Ishikawa (cell line): ENCODE results near the gene ARX.

Experiments
- EP300 ChIP-seq: IDR thresholded peaks from 2 replicates; pipeline ENCODE4 v1.6.1; 2012; ENCODE audit warnings: borderline replicate concordance
- MAX ChIP-seq: IDR thresholded peaks from 2 replicates; pipeline ENCODE4 v1.6.1; 2012
- REST ChIP-seq: IDR thresholded peaks from 2 replicates; pipeline ENCODE4 v1.6.1; 2012; ENCODE audit warnings: low read depth, mild to moderate bottlenecking
- TAF1 ChIP-seq: IDR thresholded peaks from 2 replicates; pipeline ENCODE4 v1.6.1; 2012; ENCODE audit warnings: low read depth, mild to moderate bottlenecking
- ZBTB7A ChIP-seq: IDR thresholded peaks from 2 replicates; pipeline ENCODE4 v1.6.1; 2012; ENCODE audit warnings: low read depth

DNA sequence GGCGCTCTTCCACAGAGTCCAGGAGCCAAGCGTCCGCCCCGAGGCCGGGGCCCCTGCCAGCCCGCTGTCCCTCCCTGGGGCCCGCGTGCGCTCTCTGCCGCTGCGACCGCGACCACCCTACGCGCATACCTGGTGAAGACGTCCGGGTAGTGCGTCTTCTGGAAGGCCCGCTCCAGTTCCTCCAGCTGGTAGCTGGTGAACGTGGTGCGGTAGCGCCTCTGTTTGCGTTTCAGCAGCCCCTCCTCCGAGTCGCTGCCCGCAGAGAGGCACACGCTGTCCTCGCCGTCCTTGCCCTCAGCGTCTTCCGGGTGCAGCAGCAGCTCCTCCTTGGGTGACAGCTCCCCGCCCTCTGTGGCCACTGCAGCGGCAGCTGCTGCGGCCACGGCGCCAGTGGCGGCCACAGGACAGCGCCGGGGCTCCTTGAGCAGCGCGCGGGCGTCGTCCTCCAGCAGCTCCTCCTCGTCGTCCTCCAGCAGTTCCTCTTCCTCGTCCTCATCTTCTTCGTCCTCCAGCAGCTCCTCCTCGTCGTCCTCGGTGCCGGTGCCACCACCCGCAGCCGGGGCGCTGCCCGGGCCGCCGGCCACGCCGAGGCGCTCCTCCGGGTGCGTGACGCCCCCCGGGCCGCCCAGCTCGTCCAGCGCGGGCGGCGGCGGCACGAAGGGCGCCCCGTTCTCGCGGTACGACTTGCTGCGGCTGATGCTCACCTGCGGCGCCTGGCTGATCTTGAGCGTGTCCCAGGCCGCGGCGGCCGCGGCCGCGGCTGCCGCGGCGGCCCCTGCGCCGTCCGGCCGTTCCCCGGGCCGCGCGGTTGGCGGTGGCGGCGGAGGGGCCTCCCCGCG is 2.8 kb downstream of the ARX start:
- no peak for TF ChIP-seq ZBTB7A
- TF ChIP-seq TAF1: no peak
- no peak for TF ChIP-seq EP300
- no peak for TF ChIP-seq MAX
- TF ChIP-seq REST: no peak
